Smooth muscle cell (in vitro differentiated cells): ENCODE data around the gene LRRC31. TPM values are rescaled to one million over a fixed set of nuclear protein-coding genes. Genes with fewer than 3 reads are reported as not detected.

Source experiments
- DNase-seq: peaks from one replicate; lab custom pipeline; 2025; ENCODE audit not compliant: unreplicated experiment; lab: John Stamatoyannopoulos, UW
- H2AFZ ChIP-seq: fragments of 200-600 bp; sonication (generic); 2 replicates; pipeline ENCODE4 v1.6.0; 2016; ENCODE audit warnings: antibody characterized with exemption, low read depth, mild to moderate bottlenecking
- H3F3A ChIP-seq: fragments of 200-600 bp; sonication (generic); 2 replicates; pipeline ENCODE4 v1.6.0; 2017; ENCODE audit warnings: antibody characterized with exemption, low read depth
- H3K27ac ChIP-seq: fragments of 200-600 bp; sonication (generic); 2 replicates; pipeline ENCODE4 v1.5.1; 2016; ENCODE audit warnings: low read depth, mild to moderate bottlenecking
- H3K27me3 ChIP-seq: fragments of 200-600 bp; sonication (generic); 2 replicates; pipeline ENCODE4 v1.6.1; 2016; ENCODE audit warnings: low read depth, mild to moderate bottlenecking
- H3K36me3 ChIP-seq: fragments of 200-600 bp; sonication (generic); 2 replicates; pipeline ENCODE4 v1.5.1; 2016; ENCODE audit warnings: low read depth
- H3K4me1 ChIP-seq: fragments of 200-600 bp; sonication (generic); 2 replicates; pipeline ENCODE4 v1.5.1; 2016; ENCODE audit warnings: low read depth
- H3K4me2 ChIP-seq: fragments of 200-600 bp; sonication (generic); 2 replicates; pipeline ENCODE4 v1.6.0; 2016; ENCODE audit warnings: mild to moderate bottlenecking
- H3K4me3 ChIP-seq: fragments of 200-600 bp; sonication (generic); 2 replicates; pipeline ENCODE4 v1.5.1; 2016; ENCODE audit warnings: mild to moderate bottlenecking
- H3K79me2 ChIP-seq: fragments of 200-600 bp; sonication (generic); 2 replicates; pipeline ENCODE4 v1.6.0; 2016; ENCODE audit warnings: low read depth, mild to moderate bottlenecking
- H3K9ac ChIP-seq: fragments of 200-600 bp; sonication (generic); 2 replicates; pipeline ENCODE4 v1.6.0; 2016; ENCODE audit warnings: low read depth
- H3K9me3 ChIP-seq: fragments of 200-600 bp; sonication (generic); replicated peaks from 2 replicates; pipeline ENCODE4 v1.5.1; 2016; ENCODE audit warnings: low read depth
- H4K20me1 ChIP-seq: fragments of 200-600 bp; sonication (generic); 2 replicates; pipeline ENCODE4 v1.6.0; 2016; ENCODE audit warnings: low read depth
- WGBS: methylation state at CpG from one replicate; pipeline ENCODE4 v1.1.7; 2016; ENCODE audit warnings: low lambda C conversion rate; 5-methylcytosine and 5-hydroxymethylcytosine counted together
- polyA plus RNA-seq: library from polyadenylated mRNA; unstranded; fragments of >200 nt; fragmentation: Nextera tagmentation; extraction: Ambion mirVana; gene quantifications from 2 replicates; pipeline ENCODE4 v1.2.1, GENCODE V29; 2016
- total RNA-seq: library from RNA; depleted of rRNA; stranded (reverse); fragments of >200 nt; gene quantifications from 2 replicates; pipeline ENCODE4 v1.2.3, GENCODE V29; 2014
- TF ChIP-seq, protein P1 (sequence below): fragments of 200-600 bp; sonication (generic); IDR thresholded peaks from 2 replicates; pipeline ENCODE4 v1.5.1; 2017; ENCODE audit warnings: borderline replicate concordance, mild to moderate bottlenecking, antibody characterized with exemption; ENCODE audit not compliant: insufficient read depth, poor library complexity, severe bottlenecking

Gene LRRC31
- total RNA-seq = not detected in 2 replicates
- polyA plus RNA-seq = not detected in 2 replicates

DNA sequence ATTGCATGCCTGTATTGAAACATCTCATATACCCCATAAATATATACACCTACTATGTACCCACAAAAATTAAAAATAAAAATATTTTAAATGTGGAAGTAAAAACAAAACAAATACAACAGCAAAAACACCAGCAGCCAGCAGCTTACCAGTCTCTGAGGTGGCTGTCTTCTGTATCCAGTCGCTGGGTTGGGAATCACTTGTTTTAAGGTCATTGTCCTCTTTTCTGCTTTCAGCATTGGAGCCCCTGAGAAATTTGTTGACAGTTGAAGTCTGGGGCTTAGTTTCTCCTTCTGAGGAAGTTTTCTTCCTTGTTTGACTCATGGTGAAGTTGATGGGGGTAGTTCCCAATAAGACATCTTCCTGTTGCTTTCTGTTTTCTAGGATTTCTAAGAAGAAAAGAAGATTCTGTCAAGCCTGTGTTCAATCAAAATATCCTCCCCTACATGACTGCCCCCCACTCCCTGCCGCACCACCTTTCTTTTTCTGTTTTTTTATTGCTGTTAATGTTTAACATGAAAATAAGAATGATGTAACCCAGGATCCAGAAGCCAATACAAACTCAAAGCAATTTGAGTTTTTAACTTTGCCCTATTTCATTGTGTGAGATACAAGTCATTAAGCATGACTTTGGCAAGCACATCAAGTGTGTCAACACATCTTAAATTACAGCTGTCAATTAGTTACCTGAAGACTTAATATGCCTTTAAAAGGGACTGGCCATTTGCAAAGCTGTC is at the start of gene LRRC31:
TSS of gene LRRC31 (minus strand) at position 452 of the 737 bp plus-strand sequence. CDS start at position 324, 128 bp downstream.
- no peak within 1 kb of the TSS for H2AFZ ChIP-seq
- peak within 1 kb of the TSS; percentile 8 for H3K4me3 ChIP-seq
- no peaks in the 10 kb centered on the region for H4K20me1 ChIP-seq
- no peak within 1 kb of the TSS for H3K9ac ChIP-seq
- 89% methylated on average over 2 of the region's 2 CpGs for WGBS
- no peaks in the 10 kb centered on the region for H3K36me3 ChIP-seq
- H3K9me3 ChIP-seq = no peaks in the 10 kb centered on the region
- H3K27ac ChIP-seq = no peak within 1 kb of the TSS
- H3F3A ChIP-seq = no peaks in the 10 kb centered on the region
- no peaks in the 10 kb centered on the region for H3K79me2 ChIP-seq
- no peak within 1 kb of the TSS for H3K4me2 ChIP-seq
- no peak for DNase-seq
- TF ChIP-seq, protein P1, sequence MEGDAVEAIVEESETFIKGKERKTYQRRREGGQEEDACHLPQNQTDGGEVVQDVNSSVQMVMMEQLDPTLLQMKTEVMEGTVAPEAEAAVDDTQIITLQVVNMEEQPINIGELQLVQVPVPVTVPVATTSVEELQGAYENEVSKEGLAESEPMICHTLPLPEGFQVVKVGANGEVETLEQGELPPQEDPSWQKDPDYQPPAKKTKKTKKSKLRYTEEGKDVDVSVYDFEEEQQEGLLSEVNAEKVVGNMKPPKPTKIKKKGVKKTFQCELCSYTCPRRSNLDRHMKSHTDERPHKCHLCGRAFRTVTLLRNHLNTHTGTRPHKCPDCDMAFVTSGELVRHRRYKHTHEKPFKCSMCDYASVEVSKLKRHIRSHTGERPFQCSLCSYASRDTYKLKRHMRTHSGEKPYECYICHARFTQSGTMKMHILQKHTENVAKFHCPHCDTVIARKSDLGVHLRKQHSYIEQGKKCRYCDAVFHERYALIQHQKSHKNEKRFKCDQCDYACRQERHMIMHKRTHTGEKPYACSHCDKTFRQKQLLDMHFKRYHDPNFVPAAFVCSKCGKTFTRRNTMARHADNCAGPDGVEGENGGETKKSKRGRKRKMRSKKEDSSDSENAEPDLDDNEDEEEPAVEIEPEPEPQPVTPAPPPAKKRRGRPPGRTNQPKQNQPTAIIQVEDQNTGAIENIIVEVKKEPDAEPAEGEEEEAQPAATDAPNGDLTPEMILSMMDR = no peak
- H3K4me1 ChIP-seq = no peaks in the 10 kb centered on the region
- no peaks in the 10 kb centered on the region for H3K27me3 ChIP-seq

DNA sequence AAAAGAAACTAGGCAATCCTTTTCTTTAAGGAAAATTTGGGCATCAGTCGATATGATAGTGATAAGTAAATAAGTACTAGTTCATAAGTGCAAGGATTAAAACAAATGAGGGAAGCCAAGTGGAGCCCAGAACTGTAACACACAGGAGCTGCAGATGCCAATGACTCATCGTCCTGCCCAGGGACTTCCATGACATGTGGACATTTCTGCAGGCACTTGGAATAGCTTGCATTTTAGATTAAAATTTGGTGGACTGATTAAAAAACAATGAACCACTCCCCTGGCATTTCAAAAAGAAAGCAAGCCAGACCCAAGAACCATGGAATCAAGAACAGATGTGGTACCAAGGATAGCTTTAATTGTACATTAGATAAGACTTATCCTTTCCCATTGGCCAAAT is 44.6 kb upstream of the LRRC31 start:
- no peak overlapping the region for H3K4me2 ChIP-seq
- no peak overlapping the region for H3K9ac ChIP-seq
- H3K9me3 ChIP-seq = no peaks in the 10 kb centered on the region
- 32% methylated on average over 2 of the region's 2 CpGs for WGBS
- no peaks in the 10 kb centered on the region for H3K36me3 ChIP-seq
- TF ChIP-seq, protein P1 = no peak
- H3K4me3 ChIP-seq = no peak overlapping the region
- no peaks in the 10 kb centered on the region for H3F3A ChIP-seq
- H3K4me1 ChIP-seq = no peaks in the 10 kb centered on the region
- no peak overlapping the region for H3K27ac ChIP-seq
- H3K79me2 ChIP-seq = no peaks in the 10 kb centered on the region
- no peaks in the 10 kb centered on the region for H4K20me1 ChIP-seq
- no peak for DNase-seq
- H2AFZ ChIP-seq = no peak overlapping the region
- no peaks in the 10 kb centered on the region for H3K27me3 ChIP-seq

DNA sequence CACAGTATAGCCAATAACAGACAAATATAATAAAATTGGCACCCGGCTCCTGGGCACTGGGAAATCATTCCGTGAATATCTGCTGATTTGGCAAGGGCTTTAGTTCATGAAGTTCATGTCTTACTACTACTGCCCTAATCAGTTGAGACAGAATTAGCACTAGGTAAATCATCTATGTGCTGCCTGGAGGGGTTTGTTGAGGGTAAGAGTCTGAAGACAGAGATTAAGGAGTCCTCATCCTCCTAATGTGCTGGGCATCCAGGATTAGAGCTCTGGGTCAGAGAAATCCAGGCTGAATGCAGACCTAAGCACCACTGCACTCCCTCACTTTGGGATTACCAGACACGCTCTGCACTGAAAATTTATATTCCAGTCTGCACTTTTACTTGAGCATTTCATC is 43.6 kb upstream of the LRRC31 start:
- Histone ChIP-seq H3F3A (no peaks in the 10 kb centered on the region), H3K27ac (no peak overlapping the region), H4K20me1 (no peaks in the 10 kb centered on the region), H2AFZ (no peak overlapping the region), H3K9me3 (no peaks in the 10 kb centered on the region), H3K4me1 (no peaks in the 10 kb centered on the region), H3K27me3 (no peaks in the 10 kb centered on the region), H3K9ac (no peak overlapping the region), H3K79me2 (no peaks in the 10 kb centered on the region), H3K4me2 (no peak overlapping the region), H3K36me3 (no peaks in the 10 kb centered on the region), H3K4me3 (no peak overlapping the region)
- TF ChIP-seq, protein P1 = no peak
- 66% methylated on average over 3 of the region's 3 CpGs for WGBS
- no peak for DNase-seq

DNA sequence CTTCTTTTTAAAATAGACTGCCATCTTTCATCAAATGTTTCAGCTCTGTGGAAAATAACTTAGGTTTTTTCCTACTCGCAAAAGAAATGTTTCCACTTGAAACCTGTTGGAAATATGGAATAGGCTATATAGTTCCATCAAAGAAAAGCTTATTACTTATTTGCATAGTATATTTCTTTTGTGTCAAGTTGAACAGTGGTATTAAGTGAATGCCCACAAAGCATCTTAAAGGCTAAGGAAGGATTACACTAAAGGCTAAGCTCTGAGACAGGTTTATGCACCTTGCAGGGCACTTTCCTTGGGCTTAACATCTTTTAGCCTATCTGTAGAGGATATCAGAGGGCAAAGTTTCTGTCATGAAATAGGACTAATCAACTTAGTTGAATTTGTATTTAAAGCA is 41.5 kb upstream of the LRRC31 start, which contains the start of gene SAMD7:
TSS of gene SAMD7 (plus strand) at position 301 of the 400 bp plus-strand sequence. CDS start 7,927 bp downstream, outside the sequence.
- TF ChIP-seq, protein P1 = no peak

More for the DNA sequence above, 41.5 kb upstream of the LRRC31 start, which contains the start of gene SAMD7:
- Histone ChIP-seq H3K4me2 (no peak within 1 kb of the TSS), H3K9me3 (no peaks in the 10 kb centered on the region), H3F3A (no peaks in the 10 kb centered on the region), H2AFZ (no peak within 1 kb of the TSS), H3K4me3 (no peak within 1 kb of the TSS), H3K9ac (no peak within 1 kb of the TSS), H3K4me1 (no peaks in the 10 kb centered on the region), H4K20me1 (no peaks in the 10 kb centered on the region), H3K27me3 (no peaks in the 10 kb centered on the region), H3K79me2 (no peaks in the 10 kb centered on the region), H3K36me3 (no peaks in the 10 kb centered on the region), H3K27ac (no peak within 1 kb of the TSS)
- WGBS = 90% methylated on average over 1 of the region's 1 CpG
- no peak for DNase-seq
